OCI-M2 (cell line): ENCODE results near the gene ASIC2.

Experiments used
- DNase-seq: peaks from one replicate; lab custom pipeline; 2025; ENCODE audit not compliant: unreplicated experiment; lab: John Stamatoyannopoulos, UW

ASIC2 gene

DNA sequence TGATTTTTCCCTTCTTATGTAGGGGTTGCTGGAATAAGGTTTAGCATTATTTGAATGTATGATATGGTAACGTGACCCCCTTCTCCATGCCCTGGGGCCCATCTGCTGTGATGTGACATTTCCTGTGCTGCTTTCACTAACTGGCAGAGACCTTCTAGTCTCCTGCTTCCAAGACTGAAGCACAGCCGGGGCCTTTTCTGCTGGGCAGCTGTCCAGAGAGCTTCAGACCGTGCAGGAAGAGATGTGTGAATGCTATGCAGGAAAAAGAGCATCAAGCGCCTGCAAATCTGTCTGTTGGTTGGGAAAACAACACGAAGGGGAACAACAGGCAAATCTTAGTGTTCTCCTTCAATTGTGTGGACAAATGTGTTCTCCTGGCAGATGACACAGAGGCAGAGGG lies 173.0 kb downstream of the ASIC2 start:
- no peak for DNase-seq

GRCh38 chr17:33118391-33119075 lies 174.6 kb downstream of the ASIC2 start:
- no peak for DNase-seq

DNA sequence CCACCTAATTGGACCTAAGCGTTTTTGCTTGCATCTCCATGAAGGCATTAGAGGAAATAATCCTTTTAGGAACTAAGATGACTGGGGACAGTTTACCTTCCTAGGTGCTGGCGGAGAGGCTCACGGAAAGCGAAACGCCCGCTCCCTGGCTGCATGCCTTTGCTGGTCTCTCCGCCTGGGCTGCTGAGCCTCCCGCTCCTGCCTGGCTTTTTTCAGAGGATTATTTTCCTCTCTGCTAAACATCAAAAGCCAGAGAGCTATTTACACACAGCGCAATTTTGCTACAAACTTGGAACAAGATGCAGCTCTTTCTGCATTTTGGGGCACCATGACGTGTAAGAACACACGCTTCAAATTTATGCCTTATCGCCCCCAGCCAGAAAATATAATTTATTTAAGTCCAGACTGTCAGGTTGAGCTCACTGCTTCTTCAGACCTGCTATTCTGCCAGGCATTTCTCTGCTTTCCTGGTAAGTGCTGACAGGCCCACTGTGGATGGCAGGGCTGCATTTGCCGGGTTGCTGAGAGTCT lies 177.0 kb downstream of the ASIC2 start:
- DNase-seq = no peak

DNA sequence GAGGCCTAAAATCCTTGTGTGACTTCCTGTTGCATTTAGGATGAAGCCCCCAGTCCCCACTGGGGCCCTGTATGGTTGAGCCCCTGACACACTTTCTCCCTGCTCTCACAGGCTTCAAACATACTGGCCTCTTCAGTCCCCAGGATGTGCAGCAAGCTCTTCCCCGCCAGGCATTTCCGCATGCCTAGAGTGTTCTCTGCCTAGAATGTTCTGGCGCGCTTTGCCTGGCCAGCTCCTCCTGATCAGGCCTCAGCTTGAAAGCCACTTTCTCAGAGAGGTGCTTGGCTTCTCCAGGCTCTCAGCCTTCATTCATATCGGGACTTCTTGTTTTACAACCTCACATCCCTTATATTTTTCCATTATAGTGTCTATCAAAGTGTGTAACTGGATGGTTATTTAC lies 177.7 kb downstream of the ASIC2 start:
- DNase-seq = no peak

GRCh38 chr17:33113991-33114370 lies 179.1 kb downstream of the ASIC2 start:
- no peak for DNase-seq

DNA sequence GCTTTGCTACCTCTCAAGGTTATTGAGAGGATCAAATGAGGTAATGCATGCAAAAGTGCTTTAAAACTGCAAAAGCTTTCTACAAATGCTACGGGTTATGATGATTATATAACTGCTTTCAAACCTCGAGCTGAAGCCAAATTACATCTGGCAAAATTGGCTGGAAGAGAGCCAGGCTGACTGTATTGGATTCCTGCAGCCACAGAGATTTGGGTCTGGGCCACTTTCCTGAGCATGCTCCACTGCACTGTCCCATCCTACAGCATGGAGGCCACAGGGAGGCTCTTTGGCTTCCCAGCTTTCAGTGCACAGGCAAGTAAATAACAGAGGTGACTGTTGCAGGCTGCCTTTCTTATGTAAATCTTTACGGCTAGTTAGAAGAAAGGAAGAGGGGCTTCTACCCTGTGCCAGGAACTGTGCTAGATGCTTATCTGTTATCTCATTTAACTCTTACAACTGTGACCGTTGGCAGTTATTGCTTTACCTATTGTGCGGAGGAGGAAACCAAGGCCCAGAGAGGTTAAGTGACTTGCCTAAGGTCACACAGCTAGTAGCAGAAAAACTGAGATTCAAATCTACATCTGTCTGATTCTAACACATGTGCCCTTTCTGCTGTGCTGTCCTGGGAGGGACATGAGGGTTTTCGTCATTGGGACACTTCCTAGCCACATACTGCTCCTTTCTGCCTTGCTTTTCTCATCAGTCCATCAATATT lies 179.7 kb downstream of the ASIC2 start:
- no peak for DNase-seq

- DNase-seq = no peak
These were observed 180.3 kb downstream of the ASIC2 start for GRCh38 chr17:33112763-33113162.

DNA sequence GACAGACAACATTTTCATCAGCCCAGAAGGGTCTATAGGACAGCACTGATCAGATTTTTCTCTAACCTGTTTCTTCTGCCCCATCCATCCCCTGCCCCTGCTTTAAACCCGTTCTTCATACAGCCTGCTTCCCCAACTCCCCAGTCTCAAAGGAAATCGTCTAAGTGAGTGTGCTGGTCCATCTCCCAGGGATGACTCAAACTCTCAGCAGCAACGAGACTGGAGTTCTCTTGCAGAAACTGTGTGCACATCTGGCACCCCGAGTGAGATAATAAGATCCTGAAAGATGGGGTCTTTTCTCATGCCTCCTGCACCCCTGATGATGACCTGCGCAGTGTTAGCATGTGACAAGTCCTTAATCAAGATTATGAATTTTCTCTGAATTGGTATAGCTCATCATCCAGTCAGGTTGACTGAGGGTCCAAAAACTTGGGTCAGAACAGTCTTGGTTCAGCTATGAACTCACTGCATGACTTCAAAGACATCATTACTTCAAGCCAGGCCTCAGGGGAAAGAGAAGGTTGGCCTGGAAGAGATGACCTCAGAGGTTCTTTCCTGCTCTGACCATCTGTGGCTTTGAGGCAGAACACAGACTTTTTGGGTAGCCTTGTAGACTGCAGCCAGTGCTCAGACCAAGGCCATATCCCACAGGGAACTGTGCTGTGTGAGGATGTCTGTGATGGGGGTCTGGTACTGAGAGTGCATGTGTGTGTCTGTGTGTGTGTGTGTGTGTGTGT lies 183.6 kb downstream of the ASIC2 start:
- DNase-seq = no peak

DNA sequence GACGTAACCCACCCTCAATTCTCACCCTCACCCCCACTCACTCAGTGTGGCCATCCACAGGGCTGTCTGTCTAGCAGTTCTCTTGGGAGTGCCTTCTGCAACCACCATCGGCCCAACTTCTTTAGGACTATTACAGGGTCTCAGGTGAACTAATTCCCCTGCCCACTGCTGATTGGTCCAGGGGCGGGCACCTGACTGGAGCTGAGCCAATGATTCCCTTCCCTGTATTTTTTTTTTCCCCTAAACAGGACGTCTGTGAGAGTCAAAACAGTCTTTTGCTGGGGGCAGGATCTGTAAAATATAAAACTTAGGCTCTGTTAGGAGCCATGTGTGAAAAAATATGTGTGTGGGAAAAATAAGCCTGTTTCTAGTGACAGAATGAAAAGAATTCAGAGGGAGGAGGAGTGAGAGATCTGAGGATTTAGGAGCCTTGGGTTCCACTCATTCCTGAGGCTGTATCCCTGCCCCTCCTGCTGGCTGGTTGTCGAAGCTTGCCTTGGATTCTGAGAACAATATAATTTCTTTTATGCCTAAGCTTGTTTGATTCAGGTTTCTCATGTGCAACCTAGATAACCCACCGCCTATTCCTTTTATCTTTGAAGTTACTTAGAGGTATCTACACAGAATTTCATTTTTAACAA lies 186.4 kb downstream of the ASIC2 start:
- DNase-seq = no peak

DNA sequence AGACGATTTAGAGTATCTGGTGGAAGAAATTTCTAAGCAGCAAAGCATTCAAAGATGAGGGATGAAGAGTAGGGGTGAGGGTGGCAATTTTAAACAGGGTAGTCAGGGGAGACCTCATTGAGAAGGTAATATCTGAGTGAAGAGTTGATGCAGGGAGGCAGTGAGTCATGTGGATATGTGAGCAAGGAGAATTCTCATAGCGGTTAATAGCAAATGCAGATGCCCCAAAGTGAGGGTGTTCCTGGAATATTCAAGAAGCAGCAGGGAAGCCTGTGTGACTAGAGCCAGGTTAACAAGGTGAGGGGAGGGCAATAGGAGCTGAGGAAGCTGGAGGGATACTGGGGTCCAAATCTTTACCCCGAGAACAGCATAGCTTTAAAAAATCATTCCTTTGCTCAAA lies 187.2 kb downstream of the ASIC2 start:
- no peak for DNase-seq

- DNase-seq = no peak
These were observed 193.2 kb downstream of the ASIC2 start for GRCh38 chr17:33099906-33100305.

- no peak for DNase-seq
These were observed 193.8 kb downstream of the ASIC2 start for GRCh38 chr17:33099252-33099651.

DNA sequence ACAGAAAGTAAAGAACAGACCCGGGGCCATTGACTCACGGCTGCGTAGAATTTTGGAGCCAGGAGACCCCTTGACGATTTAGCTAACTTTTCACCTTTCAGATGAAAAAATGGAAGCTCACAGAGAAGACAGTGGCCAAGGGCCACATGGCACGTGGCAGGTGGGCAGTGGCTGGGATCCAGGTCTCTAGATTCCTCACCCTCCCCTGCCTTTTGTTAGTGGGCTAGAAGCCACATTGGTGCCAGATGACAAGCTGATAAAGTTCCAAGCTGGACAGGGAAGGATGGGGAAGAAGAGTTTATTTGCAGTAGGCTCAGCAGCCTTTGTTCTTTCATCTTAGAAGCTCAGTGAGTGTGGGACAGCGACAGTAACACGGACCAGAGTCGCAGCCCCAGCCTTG lies 195.7 kb downstream of the ASIC2 start:
- no peak for DNase-seq

DNA sequence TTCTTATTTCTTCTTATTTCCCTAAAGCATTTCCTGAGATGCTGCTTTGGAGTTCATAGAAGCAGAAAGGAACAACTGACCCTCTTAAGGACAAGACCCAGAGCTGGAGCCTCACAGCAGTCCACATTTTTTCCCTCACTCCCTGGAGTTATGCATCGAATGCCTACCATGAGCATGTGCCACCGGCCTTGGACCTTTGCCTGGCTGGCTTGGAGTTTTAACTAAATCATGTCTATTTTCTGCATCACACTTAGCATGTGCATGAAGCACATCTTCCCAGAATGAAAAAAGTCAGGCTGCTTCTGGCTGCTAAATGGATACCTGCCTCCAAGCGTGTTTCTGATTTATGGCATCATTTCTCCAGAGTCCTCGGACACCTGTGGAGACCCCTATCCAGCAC lies 196.9 kb downstream of the ASIC2 start:
- no peak for DNase-seq

DNA sequence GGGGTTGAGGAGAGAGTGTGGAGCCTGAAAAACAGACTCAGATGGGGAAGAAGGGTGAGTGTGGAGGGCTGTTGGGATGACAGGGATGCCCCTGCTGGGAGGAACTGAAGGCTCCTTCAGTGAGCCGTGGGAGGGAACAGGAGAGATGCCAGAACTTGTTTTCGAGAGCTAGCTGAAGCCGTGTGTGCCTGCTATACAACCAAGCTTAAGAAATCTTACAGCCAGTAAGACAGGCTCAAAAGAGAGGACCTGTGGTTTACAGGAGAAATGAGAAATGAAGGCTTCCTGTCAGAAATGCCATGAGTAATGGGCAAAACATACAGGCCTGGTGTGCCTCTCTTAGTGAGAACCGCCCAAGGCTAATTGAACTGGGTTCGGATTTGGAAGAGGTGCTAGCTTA lies 201.8 kb downstream of the ASIC2 start:
- no peak for DNase-seq

DNA sequence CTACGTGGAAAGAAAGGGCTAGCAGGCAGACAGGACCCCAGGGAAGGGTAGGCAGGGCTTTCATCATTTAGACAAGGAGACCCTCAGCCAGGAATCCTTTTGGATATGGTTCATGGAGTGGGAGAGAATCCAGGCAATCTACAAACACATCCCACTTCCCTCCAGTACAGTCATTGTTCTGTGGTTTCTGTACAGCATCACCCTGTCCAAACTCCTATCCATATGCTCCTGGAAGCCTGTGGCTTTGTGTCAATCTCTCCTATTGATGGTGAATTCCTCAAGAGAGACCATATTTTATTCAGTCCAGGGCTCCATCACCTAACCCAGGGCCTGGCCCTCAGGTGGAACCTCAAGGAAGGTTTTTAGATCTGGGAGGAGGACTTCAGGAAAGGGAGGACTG lies 202.3 kb downstream of the ASIC2 start:
- DNase-seq = no peak

GRCh38 chr17:33086878-33087277 lies 206.2 kb downstream of the ASIC2 start:
- DNase-seq = no peak

DNA sequence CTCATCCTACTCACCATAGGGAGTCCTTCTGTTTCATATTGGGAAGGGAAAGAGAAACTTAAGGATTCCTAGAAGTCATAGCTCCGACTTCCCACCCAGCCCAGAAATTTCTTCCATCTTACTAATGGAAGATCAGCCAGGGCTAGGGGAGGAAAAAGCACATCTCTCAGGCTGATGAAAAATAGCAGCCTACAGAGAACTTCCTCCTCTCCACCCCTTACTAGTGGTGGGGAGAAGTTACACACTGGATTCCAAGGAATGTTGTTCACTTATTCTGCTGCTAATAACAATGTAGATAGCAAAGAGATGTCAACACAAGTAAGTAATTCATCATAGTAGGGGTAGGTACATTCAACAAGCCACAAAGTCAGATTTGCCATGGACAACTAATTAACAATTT lies 207.1 kb downstream of the ASIC2 start:
- no peak for DNase-seq

GRCh38 chr17:33085256-33085655 lies 207.8 kb downstream of the ASIC2 start:
- no peak for DNase-seq

- DNase-seq = no peak
These were observed 208.3 kb downstream of the ASIC2 start for GRCh38 chr17:33084755-33085154.

GRCh38 chr17:33082529-33083173 lies 210.4 kb downstream of the ASIC2 start:
- DNase-seq = no peak
